HCT116 (cell line): ENCODE measurements around the gene PCIF1. TPM values are rescaled to one million over a fixed set of nuclear protein-coding genes. Genes with fewer than 3 reads are reported as not detected.
A peak's percentile ranks its signal among the peaks of the same experiment; 100 is the strongest.

Experiments
- ATAC-seq: fragments of 200-7000 bp; cut with Tn5 transposase; 2 replicates; pipeline ENCODE4 v1.9.1; 2020; ENCODE audit warnings: mild to moderate bottlenecking, moderate library complexity
- BruUV-seq: library from RNA; stranded (reverse); fragments of 400-500 nt; replicated peaks from 2 replicates; lab custom pipeline; 2021; lab: Mats Ljungman, UMichigan
- CTCF ChIA-PET: fragments of 300-600 bp; sonication (Branson Sonifier 250); formaldehyde crosslinking; loops from one replicate; lab custom pipeline; 2021; ENCODE audit warnings: antibody characterized with exemption; lab: Charles Lee
- POLR2A ChIA-PET: fragments of 300-600, 350-600 bp; sonication (Branson Sonifier 250); formaldehyde crosslinking; loops from one replicate; lab custom pipeline; 2021; ENCODE audit warnings: antibody characterized with exemption; lab: Charles Lee
- RAD21 ChIA-PET, 2 experiments: fragments of 300-600 bp; sonication (Branson Sonifier 250); formaldehyde crosslinking; loops; one replicate each; lab custom pipeline; 2023; ENCODE audit warnings: low total read pairs in 2 of 2; ENCODE audit not compliant: uncharacterized antibody in 2 of 2, unreplicated experiment in 2 of 2, low non-redundant PET in 1 of 2; lab: Charles Lee
- DNase-seq: peaks from one replicate; pipeline ENCODE4 v3.0.0-alpha.2; 2010; ENCODE audit warnings: low read depth, low spot score
- H2AFZ ChIP-seq: fragments of 200-600 bp; shearing (Covaris generic), sonication (generic); 2 replicates; pipeline ENCODE4 v1.6.1; 2017; ENCODE audit warnings: low read depth, mixed run types, mixed read lengths, antibody characterized with exemption, low read length; ENCODE audit not compliant: poor library complexity, severe bottlenecking
- H3K27ac ChIP-seq: 2 replicates; pipeline ENCODE4 v1.5.1; 2012; ENCODE audit warnings: low read depth, low read length
- H3K27me3 ChIP-seq: fragments of 200-600 bp; sonication (generic); 2 replicates; pipeline ENCODE4 v1.6.1; 2016; ENCODE audit warnings: mixed run types, low read length, mixed read lengths; ENCODE audit not compliant: insufficient read depth
- H3K36me3 ChIP-seq, 2 experiments: fragments of 200-500 bp in 1 of 2; fragments of 200-600 bp in 1 of 2; sonication (Bioruptor generic) in 1 of 2; sonication (generic) in 1 of 2; 2 replicates each; pipeline versions ENCODE4 v1.5.1 to v1.6.1; 2014 to 2016; ENCODE audit warnings: low read length in 2 of 2, inconsistent platforms in 1 of 2, mixed read lengths in 1 of 2, mixed run types in 1 of 2; ENCODE audit not compliant: insufficient read depth in 2 of 2, control insufficient read depth in 1 of 2
- H3K4me1 ChIP-seq, 2 experiments: fragments of 200-600 bp in 1 of 2; sonication (generic) in 1 of 2; 2 replicates each; pipeline versions ENCODE4 v1.5.1 to v1.6.1; 2012 to 2017; ENCODE audit warnings: low read length in 2 of 2, inconsistent platforms in 1 of 2, mild to moderate bottlenecking in 1 of 2, mixed read lengths in 1 of 2, mixed run types in 1 of 2, moderate library complexity in 1 of 2; ENCODE audit not compliant: insufficient read depth in 2 of 2, control insufficient read depth in 1 of 2
- H3K4me2 ChIP-seq: fragments of 200-600 bp; sonication (generic); 2 replicates; pipeline ENCODE4 v1.6.1; 2017; ENCODE audit warnings: mixed run types, low read length, mixed read lengths
- H3K4me3 ChIP-seq, 2 experiments: fragments of 200-600 bp in 1 of 2; sonication (generic) in 1 of 2; replicated peaks in 1 of 2; 2 replicates each; pipeline ENCODE4 v1.5.1; 2011 to 2016; ENCODE audit warnings: low read length in 2 of 2, control low read depth in 1 of 2, low read depth in 1 of 2, mild to moderate bottlenecking in 1 of 2, mixed read lengths in 1 of 2, mixed run types in 1 of 2
- H3K79me2 ChIP-seq: fragments of 200-600 bp; sonication (generic); 2 replicates; pipeline ENCODE4 v1.6.1; 2017; ENCODE audit warnings: mild to moderate bottlenecking, mixed run types, low read length, moderate library complexity, mixed read lengths; ENCODE audit not compliant: insufficient read depth
- H3K9ac ChIP-seq: fragments of 200-600 bp; sonication (generic); 2 replicates; pipeline ENCODE4 v1.6.1; 2016; ENCODE audit warnings: low read length, mixed read lengths
- H3K9me2 ChIP-seq: fragments of 200-600 bp; sonication (generic), shearing (Covaris generic); 2 replicates; pipeline ENCODE4 v1.6.1; 2017; ENCODE audit warnings: mixed run types, mild to moderate bottlenecking, moderate library complexity; ENCODE audit not compliant: insufficient read depth
- H3K9me3 ChIP-seq, 2 experiments: fragments of 200-500 bp in 1 of 2; fragments of 200-600 bp in 1 of 2; sonication (Bioruptor generic) in 1 of 2; sonication (generic) in 1 of 2; 2 replicates each; pipeline ENCODE4 v1.6.1; 2014 to 2017; ENCODE audit warnings: low read length in 2 of 2, mixed read lengths in 2 of 2, inconsistent platforms in 1 of 2, low read depth in 1 of 2, mild to moderate bottlenecking in 1 of 2, mixed run types in 1 of 2, moderate library complexity in 1 of 2; ENCODE audit not compliant: control insufficient read depth in 1 of 2, insufficient read depth in 1 of 2
- H4K20me1 ChIP-seq: fragments of 200-600 bp; sonication (generic), shearing (Covaris generic); 2 replicates; pipeline ENCODE4 v1.6.1; 2017; ENCODE audit warnings: mixed run types, mild to moderate bottlenecking, moderate library complexity; ENCODE audit not compliant: insufficient read depth
- ATF3 ChIP-seq: IDR thresholded peaks from 2 replicates; pipeline ENCODE4 v1.6.1; 2012
- CBX3 ChIP-seq: IDR thresholded peaks from 2 replicates; pipeline ENCODE4 v1.6.1; 2012; ENCODE audit warnings: low read depth
- CEBPB ChIP-seq: IDR thresholded peaks from 2 replicates; pipeline ENCODE4 v1.6.1; 2012; ENCODE audit warnings: low read depth
- EGR1 ChIP-seq: IDR thresholded peaks from 2 replicates; pipeline ENCODE4 v1.6.1; 2012; ENCODE audit warnings: low read depth
- ELF1 ChIP-seq: IDR thresholded peaks from 2 replicates; pipeline ENCODE4 v1.6.1; 2012; ENCODE audit warnings: low read depth, borderline replicate concordance
- EZH2 ChIP-seq: fragments of 200-600 bp; sonication (generic); IDR thresholded peaks from 2 replicates; pipeline ENCODE4 v1.6.1; 2017; ENCODE audit warnings: antibody characterized with exemption, mixed run types
- EZH2phosphoT487 ChIP-seq: fragments of 200-600 bp; IDR thresholded peaks from 2 replicates; pipeline ENCODE4 v1.6.1; 2018; ENCODE audit warnings: antibody characterized with exemption, borderline replicate concordance
- FOSL1 ChIP-seq: IDR thresholded peaks from 2 replicates; pipeline ENCODE4 v1.6.1; 2012; ENCODE audit warnings: low read depth
- JUND ChIP-seq: IDR thresholded peaks from 2 replicates; pipeline ENCODE4 v1.6.1; 2012
- POLR2A ChIP-seq: IDR thresholded peaks from 2 replicates; pipeline ENCODE4 v1.7.0; 2011; ENCODE audit warnings: borderline replicate concordance; ENCODE audit not compliant: insufficient read depth, insufficient read length; ENCODE audit errors: extremely low read depth
- POLR2AphosphoS5 ChIP-seq: IDR thresholded peaks from 2 replicates; pipeline ENCODE4 v1.6.1; 2011; ENCODE audit warnings: mild to moderate bottlenecking, low read depth, low read length, moderate library complexity
- RAD21 ChIP-seq: IDR thresholded peaks from 2 replicates; pipeline ENCODE4 v1.6.1; 2012; ENCODE audit warnings: low read depth, mild to moderate bottlenecking
- SIN3A ChIP-seq: IDR thresholded peaks from 2 replicates; pipeline ENCODE4 v1.6.1; 2012; ENCODE audit warnings: low read depth
- SP1 ChIP-seq: IDR thresholded peaks from 2 replicates; pipeline ENCODE4 v1.6.1; 2012; ENCODE audit warnings: low read depth
- SRF ChIP-seq: IDR thresholded peaks from 2 replicates; pipeline ENCODE4 v1.6.1; 2012; ENCODE audit warnings: low read depth
- TCF7L2 ChIP-seq: IDR thresholded peaks from 2 replicates; pipeline ENCODE4 v1.7.0; 2011; ENCODE audit warnings: borderline replicate concordance, inconsistent platforms; ENCODE audit not compliant: insufficient read depth, insufficient read length; ENCODE audit errors: extremely low read depth
- YY1 ChIP-seq: IDR thresholded peaks from 2 replicates; pipeline ENCODE4 v1.6.1; 2011; ENCODE audit warnings: low read length, low read depth, moderate library complexity, mild to moderate bottlenecking; ENCODE audit not compliant: insufficient replicate concordance; ENCODE audit errors: extremely low read depth
- ZFX ChIP-seq: fragments of 450-650 bp; IDR thresholded peaks from 2 replicates; pipeline ENCODE4 v1.6.1; 2017
- ZNF274 ChIP-seq: fragments of 200-500 bp; sonication (Bioruptor generic); IDR thresholded peaks from 2 replicates; pipeline ENCODE4 v1.6.1; 2014; ENCODE audit warnings: mild to moderate bottlenecking, low read depth, low read length, inconsistent platforms
- intact Hi-C: fragments of 100-400 bp; cut with micrococcal nuclease; formaldehyde crosslinking; loops from 2 replicates; pipeline ENCODE4 v1.10.0; 2022
- total RNA-seq: library from RNA; stranded (reverse); gene quantifications from one replicate; pipeline ENCODE4 v1.2.1, GENCODE V29; 2021; ENCODE audit not compliant: unreplicated experiment
- TF ChIP-seq, protein P1 (sequence below): IDR thresholded peaks from 2 replicates; pipeline ENCODE4 v1.6.1; 2012
- TF ChIP-seq, protein P2 (sequence below), 3 experiments: fragments of 200-600 bp in 1 of 3; sonication (generic) in 1 of 3; IDR thresholded peaks in 2 of 3; conservative IDR thresholded peaks in 1 of 3; 2 replicates each; pipeline ENCODE4 v1.5.1; 2012 to 2017; ENCODE audit warnings: low read depth in 2 of 3, low read length in 2 of 3, antibody characterized with exemption in 1 of 3, borderline replicate concordance in 1 of 3, control low read depth in 1 of 3, mild to moderate bottlenecking in 1 of 3, mixed read lengths in 1 of 3, mixed run types in 1 of 3, moderate library complexity in 1 of 3; ENCODE audit not compliant: insufficient read depth in 1 of 3
- TF ChIP-seq, protein P3 (sequence below): IDR thresholded peaks from 2 replicates; pipeline ENCODE4 v1.6.1; 2011; ENCODE audit warnings: mild to moderate bottlenecking, low read length, moderate library complexity; ENCODE audit not compliant: insufficient replicate concordance; ENCODE audit errors: extremely low read depth

Gene PCIF1
- total RNA-seq, 1 experiment from 2014 or later, result 31.8 TPM

DNA sequence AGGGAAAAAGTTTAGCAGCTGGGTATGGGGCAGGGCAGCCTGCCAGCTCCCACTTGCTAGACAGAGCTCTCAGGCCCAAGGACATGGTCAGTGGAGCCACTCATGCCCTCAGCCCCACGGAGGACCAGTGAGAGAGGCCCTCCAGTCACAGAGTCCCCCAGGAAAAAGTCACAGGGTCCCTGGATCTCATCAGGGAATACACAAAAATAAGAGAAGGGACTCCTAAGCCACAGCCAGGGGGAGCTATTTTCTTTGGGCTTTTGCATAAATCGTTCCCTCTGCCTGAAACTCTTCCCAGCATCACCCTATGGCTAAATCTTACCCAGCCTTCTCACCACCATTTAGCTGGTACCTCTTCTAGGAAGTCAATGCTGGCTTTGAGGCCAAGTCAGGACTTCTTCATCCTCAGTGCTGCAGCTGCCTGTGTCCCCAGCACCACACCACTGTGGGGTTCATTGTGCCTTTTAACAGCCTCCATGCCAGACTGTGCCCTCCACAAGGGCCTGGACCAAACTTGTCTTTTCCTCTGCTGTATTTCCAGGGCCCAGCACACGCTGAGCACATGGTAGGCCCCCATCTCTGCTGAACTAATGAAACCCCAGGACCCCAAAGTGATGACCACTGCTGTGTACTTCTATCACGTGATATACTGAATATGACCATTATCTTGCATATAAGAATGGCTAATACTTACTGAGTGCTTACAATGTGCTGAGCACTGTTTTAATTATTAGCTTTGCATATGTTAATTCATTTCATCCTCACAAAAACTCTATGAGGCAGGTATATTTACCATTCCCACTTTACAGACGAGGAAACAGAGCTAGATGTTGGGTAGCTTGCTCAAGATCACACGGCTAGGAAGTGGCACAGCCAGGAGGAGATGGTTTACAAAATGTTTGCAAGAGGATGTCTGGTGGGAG is 35.5 kb downstream of the PCIF1 start:
- Histone ChIP-seq H3K9ac (peak overlapping the region; percentile 80), H3K9me3 (no peaks in the 10 kb centered on the region), H3K27me3 (no peaks in the 10 kb centered on the region), H4K20me1 (no peaks in the 10 kb centered on the region), H3K79me2 (peaks cover 28% of the 10 kb centered on the region), H3K4me3 (peak overlapping the region; percentile 94 to 97), H3K4me1 (peaks cover 11 to 24% of the 10 kb centered on the region in 2 experiments; a peak in 3 of 4 replicates), H3K27ac (peak overlapping the region; percentile 100), H3K4me2 (peak overlapping the region; percentile 76), H2AFZ (no peak overlapping the region), H3K36me3 (peaks cover 21 to 27% of the 10 kb centered on the region in 2 experiments; a peak in 3 of 4 replicates), H3K9me2 (no peaks in the 10 kb centered on the region)
- intact Hi-C loops, result loop anchor here (5.0 to 10.0 kb wide), 2 partner anchors 158 to 425 kb away; partner anchors contain the start of genes EPPIN and UBE2C
- TSS peak; percentile 51 for BruUV-seq
- DNase-seq (peak; percentile 66), ATAC-seq (peak; percentile 26)
- ChIA-PET CTCF (interaction anchor here (0.6 to 4.7 kb wide), 27 partner anchors 9 to 468 kb away, joined by 3 to 46 read pairs (median 5); partner anchors contain the start of genes PCIF1 and ZSWIM1), RAD21 (interaction anchor here (0.6 kb wide), 2 partner anchors 9 to 256 kb away, joined by 3 to 4 read pairs; no protein-coding TSS in a partner anchor), POLR2A (interaction anchor here (0.7 to 4.0 kb wide), 6 partner anchors 9 to 52 kb away, joined by 3 to 36 read pairs (median 3); partner anchors contain the start of gene PCIF1)
- TF ChIP-seq, protein P1, sequence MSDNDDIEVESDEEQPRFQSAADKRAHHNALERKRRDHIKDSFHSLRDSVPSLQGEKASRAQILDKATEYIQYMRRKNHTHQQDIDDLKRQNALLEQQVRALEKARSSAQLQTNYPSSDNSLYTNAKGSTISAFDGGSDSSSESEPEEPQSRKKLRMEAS, result peak; percentile 34
- no peak for TF ChIP-seq ZNF274
- no peak for TF ChIP-seq ATF3
- TF ChIP-seq, protein P2, sequence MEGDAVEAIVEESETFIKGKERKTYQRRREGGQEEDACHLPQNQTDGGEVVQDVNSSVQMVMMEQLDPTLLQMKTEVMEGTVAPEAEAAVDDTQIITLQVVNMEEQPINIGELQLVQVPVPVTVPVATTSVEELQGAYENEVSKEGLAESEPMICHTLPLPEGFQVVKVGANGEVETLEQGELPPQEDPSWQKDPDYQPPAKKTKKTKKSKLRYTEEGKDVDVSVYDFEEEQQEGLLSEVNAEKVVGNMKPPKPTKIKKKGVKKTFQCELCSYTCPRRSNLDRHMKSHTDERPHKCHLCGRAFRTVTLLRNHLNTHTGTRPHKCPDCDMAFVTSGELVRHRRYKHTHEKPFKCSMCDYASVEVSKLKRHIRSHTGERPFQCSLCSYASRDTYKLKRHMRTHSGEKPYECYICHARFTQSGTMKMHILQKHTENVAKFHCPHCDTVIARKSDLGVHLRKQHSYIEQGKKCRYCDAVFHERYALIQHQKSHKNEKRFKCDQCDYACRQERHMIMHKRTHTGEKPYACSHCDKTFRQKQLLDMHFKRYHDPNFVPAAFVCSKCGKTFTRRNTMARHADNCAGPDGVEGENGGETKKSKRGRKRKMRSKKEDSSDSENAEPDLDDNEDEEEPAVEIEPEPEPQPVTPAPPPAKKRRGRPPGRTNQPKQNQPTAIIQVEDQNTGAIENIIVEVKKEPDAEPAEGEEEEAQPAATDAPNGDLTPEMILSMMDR (IDR thresholded peaks at IDR 0.05 in 2 of 3, conservative IDR thresholded peaks at IDR 0.05 in 1 of 3; ENCODE audit: borderline replicate concordance in 1 of 3, insufficient read depth in 1 of 3, low read depth in 2 of 3, low read length in 2 of 3), result peak; percentile 63 to 82 (median 75)
- TF ChIP-seq, protein P3, sequence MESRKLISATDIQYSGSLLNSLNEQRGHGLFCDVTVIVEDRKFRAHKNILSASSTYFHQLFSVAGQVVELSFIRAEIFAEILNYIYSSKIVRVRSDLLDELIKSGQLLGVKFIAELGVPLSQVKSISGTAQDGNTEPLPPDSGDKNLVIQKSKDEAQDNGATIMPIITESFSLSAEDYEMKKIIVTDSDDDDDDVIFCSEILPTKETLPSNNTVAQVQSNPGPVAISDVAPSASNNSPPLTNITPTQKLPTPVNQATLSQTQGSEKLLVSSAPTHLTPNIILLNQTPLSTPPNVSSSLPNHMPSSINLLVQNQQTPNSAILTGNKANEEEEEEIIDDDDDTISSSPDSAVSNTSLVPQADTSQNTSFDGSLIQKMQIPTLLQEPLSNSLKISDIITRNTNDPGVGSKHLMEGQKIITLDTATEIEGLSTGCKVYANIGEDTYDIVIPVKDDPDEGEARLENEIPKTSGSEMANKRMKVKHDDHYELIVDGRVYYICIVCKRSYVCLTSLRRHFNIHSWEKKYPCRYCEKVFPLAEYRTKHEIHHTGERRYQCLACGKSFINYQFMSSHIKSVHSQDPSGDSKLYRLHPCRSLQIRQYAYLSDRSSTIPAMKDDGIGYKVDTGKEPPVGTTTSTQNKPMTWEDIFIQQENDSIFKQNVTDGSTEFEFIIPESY, result no peak
- TF ChIP-seq CBX3, result no peak
- TF ChIP-seq SP1, result no peak
- TF ChIP-seq ELF1, result no peak
- no peak for TF ChIP-seq ZFX
- no peak for TF ChIP-seq EGR1
- TF ChIP-seq EZH2phosphoT487, result no peak
- no peak for TF ChIP-seq TCF7L2
- no peak for TF ChIP-seq EZH2
- 0 out of 2 replicates have a peak, but pooled peaks have one; percentile 26 for TF ChIP-seq POLR2AphosphoS5
- peak; percentile 49 for TF ChIP-seq RAD21
- no peak for TF ChIP-seq FOSL1
- no peak for TF ChIP-seq YY1
- no peak for TF ChIP-seq POLR2A
- TF ChIP-seq SIN3A, result no peak
- no peak for TF ChIP-seq CEBPB
- TF ChIP-seq JUND, result no peak
- TF ChIP-seq SRF, result no peak
